MCF 10A (cell line): ENCODE measurements around the gene GRM5. TPM values are rescaled to one million over a fixed set of nuclear protein-coding genes. Genes with fewer than 3 reads are reported as not detected.

Source experiments
- BruUV-seq: library from RNA; stranded (reverse); fragments of 400-500 nt; replicated peaks from 2 replicates; lab custom pipeline; 2021; lab: Mats Ljungman, UMichigan
- CTCF ChIA-PET: fragments of 300-600 bp; sonication (Branson Sonifier 250); formaldehyde crosslinking; extraction: SDS; loops from one replicate; lab custom pipeline; 2021; ENCODE audit warnings: antibody characterized with exemption, inconsistent platforms; lab: Yijun Ruan, JAX
- POLR2A ChIA-PET: fragments of 300-600, 350-650 bp; sonication (Branson Sonifier 250); formaldehyde crosslinking; extraction: SDS; loops from one replicate; lab custom pipeline; 2020; ENCODE audit warnings: antibody characterized with exemption, inconsistent platforms; lab: Yijun Ruan, JAX
- DNase-seq: peaks from one replicate; pipeline ENCODE4 v3.0.0-alpha.2; 2018; ENCODE audit not compliant: unreplicated experiment
- H3K27ac Mint-ChIP-seq: one replicate; pipeline ENCODE4 v1.8.0; 2022; ENCODE audit warnings: mild to moderate bottlenecking, low read depth, mixed read lengths; ENCODE audit not compliant: unreplicated experiment
- H3K27me3 Mint-ChIP-seq: one replicate; pipeline ENCODE4 v1.8.0; 2022; ENCODE audit warnings: mixed read lengths; ENCODE audit not compliant: insufficient read depth, unreplicated experiment
- H3K36me3 Mint-ChIP-seq: one replicate; pipeline ENCODE4 v1.8.0; 2022; ENCODE audit warnings: mild to moderate bottlenecking, moderate library complexity, mixed read lengths; ENCODE audit not compliant: insufficient read depth, unreplicated experiment
- H3K4me1 Mint-ChIP-seq: one replicate; pipeline ENCODE4 v1.8.0; 2022; ENCODE audit warnings: mixed read lengths; ENCODE audit not compliant: insufficient read depth, unreplicated experiment
- H3K4me3 Mint-ChIP-seq: one replicate; pipeline ENCODE4 v1.8.0; 2022; ENCODE audit warnings: mild to moderate bottlenecking, moderate library complexity, mixed read lengths; ENCODE audit not compliant: unreplicated experiment
- H3K9me3 Mint-ChIP-seq: one replicate; pipeline ENCODE4 v1.8.0; 2022; ENCODE audit warnings: mixed read lengths; ENCODE audit not compliant: unreplicated experiment
- CTCF ChIP-seq: fragments of 200-600 bp; IDR thresholded peaks from one replicate; pipeline ENCODE4 v1.8.0; 2022; ENCODE audit warnings: antibody characterized with exemption, mild to moderate bottlenecking; ENCODE audit not compliant: unreplicated experiment
- intact Hi-C: fragments of 100-400 bp; cut with micrococcal nuclease; formaldehyde crosslinking; loops from 2 replicates; pipeline ENCODE4 v1.14.1; 2022
- total RNA-seq: library from RNA; stranded (reverse); gene quantifications from 2 replicates; pipeline ENCODE4 v1.2.3, GENCODE V29; 2022

GRM5 gene
- total RNA-seq, 1 experiment from 2014 or later, result not detected

GRCh38 chr11:88482871-88483301 is 582.9 kb downstream of the GRM5 start:
- CTCF ChIA-PET, result interaction anchor here (0.7 to 1.2 kb wide), 2 partner anchors 8 to 190 kb away, joined by 4 read pairs; no protein-coding TSS in a partner anchor
- H3K4me3 Mint-ChIP-seq, result no peak overlapping the region

GRCh38 chr11:88480223-88480622 is 585.6 kb downstream of the GRM5 start:
- TF ChIP-seq CTCF, result no peak
- peak overlapping the region; percentile 76 for H3K27ac Mint-ChIP-seq
- no TSS peak for BruUV-seq
- DNase-seq, result peak; percentile 69
- peaks cover 9% of the 10 kb centered on the region for H3K4me1 Mint-ChIP-seq
- H3K4me3 Mint-ChIP-seq, result no peak overlapping the region
- H3K36me3 Mint-ChIP-seq, result no peaks in the 10 kb centered on the region
- intact Hi-C loops, result no loop called here
- POLR2A ChIA-PET, result no interaction called here
- no peaks in the 10 kb centered on the region for H3K9me3 Mint-ChIP-seq
- CTCF ChIA-PET, result interaction anchor here (0.6 to 1.0 kb wide), 3 partner anchors 11 to 299 kb away, joined by 4 read pairs; no protein-coding TSS in a partner anchor
- no peaks in the 10 kb centered on the region for H3K27me3 Mint-ChIP-seq

More at GRCh38 chr11:88482871-88483301, 582.9 kb downstream of the GRM5 start:
- no peaks in the 10 kb centered on the region for H3K36me3 Mint-ChIP-seq
- H3K4me1 Mint-ChIP-seq, result peaks cover 15% of the 10 kb centered on the region
- no peaks in the 10 kb centered on the region for H3K27me3 Mint-ChIP-seq
- intact Hi-C loops, result no loop called here
- BruUV-seq, result no TSS peak
- TF ChIP-seq CTCF, result no peak
- no peak overlapping the region for H3K27ac Mint-ChIP-seq
- no peaks in the 10 kb centered on the region for H3K9me3 Mint-ChIP-seq
- POLR2A ChIA-PET, result no interaction called here
- DNase-seq, result no peak

- DNase-seq, result no peak
- POLR2A ChIA-PET, result interaction anchor here (1.0 kb wide), 1 partner anchor 140 kb away, joined by 3 read pairs; the partner anchor contains the start of gene CTSC
- no peak for TF ChIP-seq CTCF
- Mint-ChIP-seq H3K9me3 (no peaks in the 10 kb centered on the region), H3K27me3 (no peaks in the 10 kb centered on the region), H3K4me1 (peaks cover 9% of the 10 kb centered on the region), H3K36me3 (no peaks in the 10 kb centered on the region), H3K27ac (no peak overlapping the region), H3K4me3 (no peak overlapping the region)
- intact Hi-C loops, result no loop called here
- BruUV-seq, result no TSS peak
- CTCF ChIA-PET, result interaction anchor here (0.6 to 1.0 kb wide), 3 partner anchors 66 to 199 kb away, joined by 3 to 4 read pairs (median 3); no protein-coding TSS in a partner anchor
Measured at GRCh38 chr11:88478136-88478815, 587.5 kb downstream of the GRM5 start.

- no peak for DNase-seq
- CTCF ChIA-PET, result no interaction called here
- no peak for TF ChIP-seq CTCF
- H3K27me3 Mint-ChIP-seq, result no peaks in the 10 kb centered on the region
- intact Hi-C loops, result no loop called here
- no peak overlapping the region for H3K27ac Mint-ChIP-seq
- POLR2A ChIA-PET, result no interaction called here
- no peaks in the 10 kb centered on the region for H3K9me3 Mint-ChIP-seq
- peaks cover 9% of the 10 kb centered on the region for H3K4me1 Mint-ChIP-seq
- no peak overlapping the region for H3K4me3 Mint-ChIP-seq
- no peaks in the 10 kb centered on the region for H3K36me3 Mint-ChIP-seq
- BruUV-seq, result no TSS peak
Measured at GRCh38 chr11:88475991-88476418, 589.8 kb downstream of the GRM5 start.
